ENCODE measurements around the gene TMPRSS3. TPM values are rescaled to one million over a fixed set of nuclear protein-coding genes. Genes with fewer than 3 reads are reported as not detected.

TMPRSS3 gene
- total and polyA plus RNA-seq, 9 of the 15 experiments (the other 6 are each of a cell fraction or from before 2014, with no cell fraction given) = 0.07 TPM; not detected in 8

DNA sequence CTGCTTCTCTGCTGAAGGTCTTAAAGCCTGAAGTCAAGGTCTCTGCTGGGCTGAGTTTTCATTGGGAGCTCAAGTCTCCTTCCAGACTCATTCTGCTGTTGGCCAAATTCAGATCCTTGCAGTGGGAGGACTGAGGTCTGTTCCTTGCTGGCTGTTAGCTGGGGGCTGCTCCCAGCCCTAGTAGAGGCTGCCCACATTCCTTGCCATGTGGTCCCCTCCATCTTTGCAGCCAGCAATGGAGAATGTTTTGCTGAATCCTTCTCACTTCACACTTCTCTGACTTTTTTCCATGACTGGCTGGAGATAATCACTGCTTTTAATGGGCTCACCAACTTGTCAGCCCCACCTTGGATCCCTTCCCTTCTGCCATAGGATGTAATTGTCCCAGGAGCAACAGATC lies 41.1 kb upstream of the TMPRSS3 start (continued):
- TF ChIP-seq, protein P1, sequence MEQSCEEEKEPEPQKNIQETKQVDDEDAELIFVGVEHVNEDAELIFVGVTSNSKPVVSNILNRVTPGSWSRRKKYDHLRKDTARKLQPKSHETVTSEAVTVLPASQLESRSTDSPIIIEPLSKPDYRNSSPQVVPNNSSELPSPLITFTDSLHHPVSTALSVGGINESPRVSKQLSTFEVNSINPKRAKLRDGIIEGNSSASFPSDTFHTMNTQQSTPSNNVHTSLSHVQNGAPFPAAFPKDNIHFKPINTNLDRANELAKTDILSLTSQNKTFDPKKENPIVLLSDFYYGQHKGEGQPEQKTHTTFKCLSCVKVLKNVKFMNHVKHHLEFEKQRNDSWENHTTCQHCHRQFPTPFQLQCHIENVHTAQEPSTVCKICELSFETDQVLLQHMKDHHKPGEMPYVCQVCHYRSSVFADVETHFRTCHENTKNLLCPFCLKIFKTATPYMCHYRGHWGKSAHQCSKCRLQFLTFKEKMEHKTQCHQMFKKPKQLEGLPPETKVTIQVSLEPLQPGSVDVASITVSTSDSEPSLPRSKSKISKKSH (CRISPR knock-in tag; IDR thresholded peaks at IDR 0.05) = no peak
- TF ChIP-seq TCF7L2 (IDR thresholded peaks at IDR 0.05; ENCODE audit: low read depth, low read length) (no peak), ASH1L (IDR thresholded peaks at IDR 0.05; ENCODE audit: borderline replicate concordance, low read depth, partially characterized antibody) (no peak), SIN3B (IDR thresholded peaks at IDR 0.05; ENCODE audit: low read depth) (no peak), LEF1 (IDR thresholded peaks at IDR 0.05) (no peak), RFX5 (IDR thresholded peaks at IDR 0.05; ENCODE audit: low read depth, low read length) (no peak), GTF2A2 (tag; IDR thresholded peaks at IDR 0.05) (no peak)
- TF ChIP-seq, protein P2, sequence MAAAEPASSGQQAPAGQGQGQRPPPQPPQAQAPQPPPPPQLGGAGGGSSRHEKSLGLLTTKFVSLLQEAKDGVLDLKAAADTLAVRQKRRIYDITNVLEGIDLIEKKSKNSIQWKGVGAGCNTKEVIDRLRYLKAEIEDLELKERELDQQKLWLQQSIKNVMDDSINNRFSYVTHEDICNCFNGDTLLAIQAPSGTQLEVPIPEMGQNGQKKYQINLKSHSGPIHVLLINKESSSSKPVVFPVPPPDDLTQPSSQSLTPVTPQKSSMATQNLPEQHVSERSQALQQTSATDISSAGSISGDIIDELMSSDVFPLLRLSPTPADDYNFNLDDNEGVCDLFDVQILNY (CRISPR knock-in tag; IDR thresholded peaks at IDR 0.05) = no peak
- TF ChIP-seq, protein P3, sequence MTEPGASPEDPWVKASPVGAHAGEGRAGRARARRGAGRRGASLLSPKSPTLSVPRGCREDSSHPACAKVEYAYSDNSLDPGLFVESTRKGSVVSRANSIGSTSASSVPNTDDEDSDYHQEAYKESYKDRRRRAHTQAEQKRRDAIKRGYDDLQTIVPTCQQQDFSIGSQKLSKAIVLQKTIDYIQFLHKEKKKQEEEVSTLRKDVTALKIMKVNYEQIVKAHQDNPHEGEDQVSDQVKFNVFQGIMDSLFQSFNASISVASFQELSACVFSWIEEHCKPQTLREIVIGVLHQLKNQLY (CRISPR knock-in tag; conservative IDR thresholded peaks at IDR 0.05) = no peak
